Cerebellar cortex (tissue), 1 donor: ENCODE measurements around the gene MALAT1.
"Not testable (repeated sequence)": the region's sequence is repeated elsewhere in the genome, so short reads cannot be mapped to it uniquely, and the experiment has no call there.

Experiments
- DNase-seq: peaks from one replicate; pipeline ENCODE4 v3.0.0-alpha.2; 2015; ENCODE audit warnings: low spot score

MALAT1 gene

DNA sequence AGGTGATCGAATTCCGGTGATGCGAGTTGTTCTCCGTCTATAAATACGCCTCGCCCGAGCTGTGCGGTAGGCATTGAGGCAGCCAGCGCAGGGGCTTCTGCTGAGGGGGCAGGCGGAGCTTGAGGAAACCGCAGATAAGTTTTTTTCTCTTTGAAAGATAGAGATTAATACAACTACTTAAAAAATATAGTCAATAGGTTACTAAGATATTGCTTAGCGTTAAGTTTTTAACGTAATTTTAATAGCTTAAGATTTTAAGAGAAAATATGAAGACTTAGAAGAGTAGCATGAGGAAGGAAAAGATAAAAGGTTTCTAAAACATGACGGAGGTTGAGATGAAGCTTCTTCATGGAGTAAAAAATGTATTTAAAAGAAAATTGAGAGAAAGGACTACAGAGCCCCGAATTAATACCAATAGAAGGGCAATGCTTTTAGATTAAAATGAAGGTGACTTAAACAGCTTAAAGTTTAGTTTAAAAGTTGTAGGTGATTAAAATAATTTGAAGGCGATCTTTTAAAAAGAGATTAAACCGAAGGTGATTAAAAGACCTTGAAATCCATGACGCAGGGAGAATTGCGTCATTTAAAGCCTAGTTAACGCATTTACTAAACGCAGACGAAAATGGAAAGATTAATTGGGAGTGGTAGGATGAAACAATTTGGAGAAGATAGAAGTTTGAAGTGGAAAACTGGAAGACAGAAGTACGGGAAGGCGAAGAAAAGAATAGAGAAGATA is at the start of gene MALAT1:
Gene MALAT1 (plus strand): TSS at position 69 of the 736 bp plus-strand sequence.
- peak; percentile 95 for DNase-seq

DNA sequence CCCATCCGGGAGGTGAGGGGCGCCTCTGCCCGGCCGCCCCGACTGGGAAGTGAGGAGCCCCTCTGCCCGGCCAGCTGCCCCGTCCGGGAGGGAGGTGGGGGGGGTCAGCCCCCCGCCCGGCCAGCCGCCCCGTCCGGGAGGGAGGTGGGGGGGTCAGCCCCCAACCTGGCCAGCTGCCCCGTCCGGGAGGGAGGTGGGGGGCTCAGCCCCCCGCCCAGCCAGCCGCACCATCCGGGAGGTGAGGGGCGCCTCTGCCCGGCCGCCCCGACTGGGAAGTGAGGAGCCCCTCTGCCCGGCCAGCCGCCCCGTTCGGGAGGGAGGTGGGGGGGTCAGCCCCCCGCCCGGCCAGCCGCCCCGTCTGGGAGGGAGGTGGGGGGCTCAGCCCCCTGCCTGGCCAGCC is 47.5 kb upstream of the MALAT1 start:
- not testable (repeated sequence) for DNase-seq

GRCh38 chr11:65452259-65452658 is 46.6 kb upstream of the MALAT1 start:
- DNase-seq = not testable (repeated sequence)

DNA sequence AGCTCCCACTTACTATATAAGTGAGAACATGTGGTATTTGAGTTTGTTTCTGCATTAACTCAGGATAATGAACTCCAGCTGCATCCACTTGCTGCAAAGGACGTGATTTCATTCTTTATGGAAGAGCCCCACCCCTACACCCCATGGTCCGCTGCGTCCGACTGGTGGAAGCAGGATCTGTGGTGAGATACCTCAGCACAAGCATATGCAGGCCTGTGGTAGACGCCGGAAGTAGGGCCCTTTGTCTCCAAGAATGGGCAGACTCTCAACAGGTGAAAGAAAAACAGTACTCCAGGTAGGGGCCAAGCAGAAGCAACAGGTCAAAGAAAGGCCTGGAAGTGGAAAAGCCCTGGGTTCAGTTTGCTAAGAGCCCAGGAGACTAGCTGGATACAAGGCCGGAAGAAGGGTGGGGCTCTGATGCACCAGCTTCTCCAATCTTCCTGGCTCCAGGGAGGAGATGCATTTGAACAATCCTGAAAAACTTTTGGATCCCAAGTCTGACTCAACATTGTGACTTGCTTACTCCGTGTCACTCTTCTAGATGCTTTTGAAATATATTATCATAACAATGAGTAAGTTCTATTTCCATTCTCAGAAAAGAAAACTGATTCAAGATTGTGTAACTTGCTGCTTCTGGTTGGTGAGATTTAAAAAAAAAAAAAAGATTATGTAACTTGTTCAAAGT is 45.9 kb upstream of the MALAT1 start:
- DNase-seq = no peak

GRCh38 chr11:65454311-65454695 is 44.5 kb upstream of the MALAT1 start:
- DNase-seq = no peak

- DNase-seq = peak; percentile 93
Observed at GRCh38 chr11:65454696-65455456, 44.0 kb upstream of the MALAT1 start.

- no peak for DNase-seq
Observed at GRCh38 chr11:65456418-65456817, 42.4 kb upstream of the MALAT1 start.

DNA sequence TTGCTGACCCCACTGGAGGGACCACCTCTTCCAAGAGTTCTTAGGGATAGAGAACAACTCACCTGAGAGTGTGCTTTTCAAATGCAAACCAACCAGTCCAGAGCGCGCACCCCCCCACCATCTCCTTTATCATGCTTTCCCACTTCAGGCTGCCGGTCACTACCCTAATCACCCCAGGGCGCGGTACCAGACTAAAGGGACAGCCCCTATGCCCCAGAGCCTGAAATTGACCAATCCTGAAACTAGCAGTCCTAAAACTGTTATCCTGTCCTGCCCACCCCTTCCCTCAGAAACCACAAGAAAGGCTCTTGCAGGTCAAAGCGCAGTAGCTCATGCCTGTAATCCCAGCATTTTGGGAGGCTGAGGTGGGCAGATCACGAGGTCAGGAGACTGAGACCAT is 39.3 kb upstream of the MALAT1 start:
- no peak for DNase-seq

DNA sequence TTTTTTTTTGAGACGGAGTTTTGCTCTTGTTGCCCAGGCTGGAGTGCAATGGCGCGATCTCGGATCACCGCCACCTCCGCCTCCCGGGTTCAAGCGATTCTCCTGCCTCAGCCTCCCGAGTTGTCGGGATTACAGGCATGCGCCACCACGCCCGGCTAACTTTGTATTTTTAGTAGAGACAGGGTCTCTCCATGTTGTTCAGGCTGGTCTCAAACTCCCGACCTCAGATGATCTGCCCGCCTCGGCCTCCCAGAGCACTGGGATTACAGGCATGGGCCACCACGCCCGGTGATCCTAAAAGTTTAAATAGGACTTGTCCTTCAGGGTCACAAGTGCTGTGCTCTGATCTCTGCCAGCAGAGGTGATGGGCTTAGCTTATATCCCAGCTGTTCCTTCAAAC is 33.4 kb upstream of the MALAT1 start:
- not testable (repeated sequence) for DNase-seq

DNA sequence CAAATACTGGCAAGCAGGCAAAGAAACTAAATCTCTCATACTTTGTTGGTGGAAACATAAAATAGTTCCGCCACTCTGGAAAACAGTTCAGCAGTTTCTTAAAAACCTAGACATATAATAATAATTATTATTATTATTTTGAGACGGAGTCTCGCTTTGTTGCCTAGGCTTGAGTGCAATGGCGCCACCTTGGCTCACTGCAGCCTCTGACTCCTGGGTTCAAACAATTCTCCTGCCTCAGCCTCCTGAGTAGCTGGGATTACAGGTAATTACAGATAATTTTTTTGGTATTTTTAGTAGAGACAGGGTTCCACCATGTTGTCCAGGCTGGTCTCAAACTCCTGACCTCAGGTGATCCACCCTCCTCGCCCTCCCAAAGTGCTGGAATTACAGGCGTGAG is 31.5 kb upstream of the MALAT1 start:
- DNase-seq = not testable (repeated sequence)

DNA sequence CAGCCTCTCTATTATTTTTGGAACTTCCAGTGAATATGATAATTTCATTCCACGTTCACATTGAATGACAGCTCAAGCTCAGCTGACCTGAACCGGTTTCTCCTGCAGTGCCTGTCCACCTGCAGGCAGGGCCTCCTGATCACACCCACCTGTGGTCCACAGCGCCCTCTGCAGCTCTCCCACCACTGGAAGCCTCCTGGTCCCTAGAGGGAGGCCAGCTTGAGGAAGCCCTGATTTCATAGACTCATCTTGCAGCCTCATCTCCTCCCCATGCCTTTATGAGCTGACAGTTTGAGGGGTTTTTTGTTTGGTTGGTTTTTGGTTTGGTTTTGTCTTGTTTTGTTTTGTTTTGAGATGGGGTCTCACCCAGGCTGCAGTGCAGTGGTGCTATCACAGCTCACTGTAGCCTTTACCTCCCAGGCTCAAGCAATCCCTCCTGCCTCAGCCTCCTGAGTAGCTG is 29.9 kb upstream of the MALAT1 start:
- peak; percentile 76 for DNase-seq

- no peak for DNase-seq
Observed at GRCh38 chr11:65470433-65471049, 28.3 kb upstream of the MALAT1 start.

GRCh38 chr11:65471447-65471891 is 27.4 kb upstream of the MALAT1 start:
- peak; percentile 89 for DNase-seq

GRCh38 chr11:65472588-65473277 is 26.1 kb upstream of the MALAT1 start:
- not testable (repeated sequence) for DNase-seq

DNA sequence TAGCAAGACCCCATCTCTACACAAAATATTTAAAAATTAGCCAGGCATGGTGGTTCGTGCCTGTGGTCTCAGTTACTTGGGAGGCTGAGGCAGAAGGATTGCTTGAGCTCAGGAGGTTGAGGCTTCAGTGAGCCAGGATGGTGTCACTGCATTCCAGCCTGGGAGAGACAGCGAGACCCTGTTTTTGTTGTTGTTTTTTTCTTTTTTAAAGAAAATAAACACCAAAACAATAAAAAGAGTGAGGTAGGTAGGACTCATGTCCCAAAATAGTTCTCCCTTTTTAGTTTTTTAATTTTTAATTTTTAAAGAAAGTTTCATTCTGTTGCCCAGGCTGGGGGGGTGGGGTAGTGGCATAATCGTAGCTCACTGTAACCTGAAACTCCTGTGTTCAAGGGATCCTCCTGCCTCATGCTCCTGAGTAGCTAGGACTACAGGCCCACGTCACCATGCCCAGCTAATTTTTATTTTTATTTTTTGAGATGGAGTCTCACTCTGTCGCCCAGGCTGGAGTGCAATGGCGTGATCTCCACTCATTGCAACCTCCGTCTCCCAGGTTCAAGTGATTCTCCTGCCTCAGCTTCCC is 25.5 kb upstream of the MALAT1 start:
- DNase-seq = no peak

DNA sequence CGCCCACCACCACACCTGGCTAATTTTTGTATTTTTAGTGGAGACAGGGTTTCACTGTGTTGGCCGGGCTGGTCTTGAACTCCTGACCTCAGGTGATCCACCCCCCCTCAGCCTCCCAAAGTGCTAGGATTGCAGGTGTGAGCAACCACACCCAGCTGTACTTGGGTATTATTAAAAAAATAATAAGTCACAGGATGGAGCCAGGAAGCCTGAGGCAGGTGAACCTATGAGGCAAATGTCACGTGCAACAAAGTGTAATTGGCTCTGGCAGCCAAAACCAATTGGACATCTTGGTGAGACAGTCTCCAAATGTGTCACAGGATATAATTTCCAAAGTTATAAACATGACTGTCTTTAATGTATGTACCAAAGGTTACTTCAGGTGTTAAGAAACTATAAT is 24.0 kb upstream of the MALAT1 start:
- no peak for DNase-seq

- peak; percentile 35 for DNase-seq
Observed at GRCh38 chr11:65476632-65477148, 22.2 kb upstream of the MALAT1 start.

DNA sequence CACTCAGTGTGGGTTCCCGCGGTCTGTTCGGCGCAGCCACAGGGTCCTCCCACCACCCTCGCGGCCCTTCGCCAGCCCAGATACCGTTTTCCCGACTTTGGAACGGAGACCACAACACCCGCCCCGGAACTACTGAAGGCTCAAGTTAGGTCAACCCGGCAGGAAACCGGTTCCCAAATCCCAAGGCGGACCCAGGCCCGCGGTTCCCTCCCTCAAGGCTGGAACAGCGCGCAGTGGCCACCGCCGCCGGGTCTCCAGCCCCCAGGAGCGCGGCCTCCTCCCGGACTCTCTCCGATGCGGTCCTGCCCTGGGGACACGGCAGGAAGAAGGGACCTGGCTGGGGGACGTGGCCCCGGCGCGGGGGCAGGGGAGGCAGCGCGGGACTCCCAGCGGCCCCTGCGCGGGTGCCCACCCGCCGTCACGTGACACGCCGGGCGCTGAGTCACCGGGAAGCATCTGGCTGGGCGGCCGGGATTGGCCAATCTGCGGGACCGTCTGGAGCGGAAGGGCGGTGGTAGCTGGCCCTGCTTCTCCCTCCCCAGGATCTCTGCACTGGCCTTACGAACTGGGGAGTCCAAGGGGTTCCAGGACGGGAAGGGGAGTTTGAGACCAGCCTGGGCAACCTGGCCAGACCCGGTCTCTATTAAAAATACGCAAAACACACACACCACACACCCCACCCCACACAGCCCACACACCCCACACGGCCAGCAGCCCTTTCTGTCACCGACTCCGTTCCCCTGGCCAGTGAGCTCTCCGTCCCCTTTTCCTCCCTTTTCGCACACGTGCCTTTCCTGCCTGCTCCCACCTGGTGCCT is 21.5 kb upstream of the MALAT1 start:
- peak; percentile 96 for DNase-seq

DNA sequence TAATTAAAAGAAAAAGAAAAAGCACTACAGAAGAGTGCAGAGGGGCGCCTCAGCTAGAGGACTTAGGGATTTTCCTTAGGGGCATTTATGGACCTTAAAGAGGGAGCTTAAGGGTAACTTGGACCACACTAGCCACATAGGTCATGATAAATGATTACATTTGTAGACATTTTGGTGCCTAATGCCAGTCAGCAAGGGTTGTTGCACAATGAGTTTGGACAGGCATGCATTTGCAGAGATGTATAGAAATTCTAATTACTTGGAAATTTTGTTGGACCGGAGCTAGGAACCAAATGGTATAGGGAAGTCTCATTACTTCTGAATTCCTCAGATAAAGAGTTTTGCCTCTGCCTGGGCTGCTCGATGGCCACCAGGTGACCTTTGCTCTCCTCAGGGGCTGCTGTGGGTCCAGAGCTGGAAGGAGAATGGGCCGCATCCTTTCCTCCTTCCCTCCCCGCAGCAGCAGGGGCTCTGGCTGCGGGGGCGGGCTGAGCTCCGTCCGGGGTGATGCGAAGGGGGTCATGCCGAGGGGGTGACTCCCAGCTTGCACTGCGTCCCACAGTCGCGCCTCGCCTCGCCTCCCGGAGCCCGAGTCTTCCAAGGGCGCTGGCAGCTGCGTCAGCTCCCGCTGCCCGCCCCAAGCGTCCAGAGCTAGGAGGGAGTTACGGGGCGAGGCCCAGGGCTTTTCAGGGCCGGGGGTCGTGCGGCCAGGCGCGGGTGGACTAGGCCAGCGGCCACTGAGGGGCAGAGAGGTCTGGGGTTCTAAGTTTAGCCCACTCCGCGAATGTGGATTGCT is 20.3 kb upstream of the MALAT1 start:
- peak; percentile 46 for DNase-seq
